ENCODE results near the gene DNAH2. TPM values are rescaled to one million over a fixed set of nuclear protein-coding genes. Genes with fewer than 3 reads are reported as not detected.

DNAH2 gene
- total RNA-seq, 4 donors from 2014 or later: 0.08 to 0.31 TPM; not detected in 2

- ATAC-seq: no peak
- peak overlapping the region in 3 of 4 donors; percentile 90 to 99 (median 98) for H3K27ac ChIP-seq
- TF ChIP-seq EP300 (IDR thresholded peaks at IDR 0.05) (no peak), POLR2A (IDR thresholded peaks at IDR 0.05) (no peak), POLR2AphosphoS5 (IDR thresholded peaks at IDR 0.05) (no peak), CTCF (IDR thresholded peaks at IDR 0.05) (no peak)
- H3K36me3 ChIP-seq: peaks cover 0 to 14% of the 10 kb centered on the region in 2 donors
- no peak overlapping the region for H3K4me3 ChIP-seq
- WGBS, 2 donors (ENCODE audit: low coverage in 1 of 2): 33 to 40% methylated on average over 1 of the region's 2 CpGs
- H3K9me3 ChIP-seq: no peaks in the 10 kb centered on the region
- H3K27me3 ChIP-seq: no peaks in the 10 kb centered on the region
- H3K4me1 ChIP-seq: peaks cover 6 to 86% (median 44%) of the 10 kb centered on the region in 3 donors
Observed at GRCh38 chr17:7839876-7840261, 122.3 kb downstream of the DNAH2 start.

- H3K27me3 ChIP-seq: no peaks in the 10 kb centered on the region
- no peak overlapping the region for H3K4me3 ChIP-seq
- H3K9me3 ChIP-seq: no peaks in the 10 kb centered on the region
- 39% methylated on average over 1 of the region's 1 CpG; no CpG with 5 or more reads in 1 of the 2 donors for WGBS, 2 donors (ENCODE audit: low coverage in 1 of 2)
- peaks cover 0 to 17% of the 10 kb centered on the region in 2 donors for H3K36me3 ChIP-seq
- H3K27ac ChIP-seq: peak overlapping the region in 3 of 4 donors; percentile 90 to 99 (median 98)
- no peak for ATAC-seq
- peaks cover 9 to 92% (median 49%) of the 10 kb centered on the region in 3 donors for H3K4me1 ChIP-seq
- TF ChIP-seq POLR2A (IDR thresholded peaks at IDR 0.05): no peak
- no peak for TF ChIP-seq EP300 (IDR thresholded peaks at IDR 0.05)
- TF ChIP-seq CTCF (IDR thresholded peaks at IDR 0.05): no peak
- TF ChIP-seq POLR2AphosphoS5 (IDR thresholded peaks at IDR 0.05): no peak
Observed at GRCh38 chr17:7840441-7840840, 122.9 kb downstream of the DNAH2 start.

- H3K27me3 ChIP-seq: no peaks in the 10 kb centered on the region
- no peak for ATAC-seq
- H3K27ac ChIP-seq: peak overlapping the region; percentile 78 to 99 (median 94)
- peaks cover 9 to 93% (median 51%) of the 10 kb centered on the region in 3 donors for H3K4me1 ChIP-seq
- peaks cover 0 to 21% of the 10 kb centered on the region in 2 donors for H3K36me3 ChIP-seq
- no peaks in the 10 kb centered on the region for H3K9me3 ChIP-seq
- TF ChIP-seq POLR2A (IDR thresholded peaks at IDR 0.05) (no peak), CTCF (IDR thresholded peaks at IDR 0.05) (no peak)
- H3K4me3 ChIP-seq: peak overlapping the region in 1 of 2 donors; percentile 84
- WGBS, 2 donors (ENCODE audit: low coverage in 1 of 2): 83% methylated on average over 1 of the region's 1 CpG; no CpG with 5 or more reads in 1 of the 2 donors
Observed at GRCh38 chr17:7840875-7841274, 123.3 kb downstream of the DNAH2 start.

GRCh38 chr17:7841396-7841914, 123.9 kb downstream of the DNAH2 start:
- peak; percentile 74 for ATAC-seq
- Histone ChIP-seq H3K27ac (peak overlapping the region; percentile 78 to 99 (median 94)), H3K27me3 (no peaks in the 10 kb centered on the region), H3K36me3 (peaks cover 0 to 27% of the 10 kb centered on the region in 2 donors), H3K4me3 (peak overlapping the region; percentile 68 to 84), H3K9me3 (no peaks in the 10 kb centered on the region), H3K4me1 (peaks cover 9 to 91% (median 46%) of the 10 kb centered on the region in 3 donors)
- 1 to 3% methylated on average over 18 to 22 of the region's 34 CpGs for WGBS, 2 donors (ENCODE audit: low coverage in 1 of 2)
- no peak for TF ChIP-seq POLR2AphosphoS5 (IDR thresholded peaks at IDR 0.05)
- TF ChIP-seq POLR2A (IDR thresholded peaks at IDR 0.05): peak in 1 of 2 donors; percentile 39
- TF ChIP-seq CTCF (IDR thresholded peaks at IDR 0.05): peak in 1 of 4 experiments; percentile 64

- Histone ChIP-seq H3K27me3 (no peaks in the 10 kb centered on the region), H3K4me1 (peaks cover 7 to 86% (median 41%) of the 10 kb centered on the region in 3 donors), H3K4me3 (peak overlapping the region; percentile 68 to 84), H3K9me3 (no peaks in the 10 kb centered on the region), H3K36me3 (peaks cover 0 to 32% of the 10 kb centered on the region in 2 donors), H3K27ac (peak overlapping the region; percentile 78 to 99 (median 94))
- peak; percentile 67 for ATAC-seq
- TF ChIP-seq EP300 (IDR thresholded peaks at IDR 0.05) (no peak), POLR2A (IDR thresholded peaks at IDR 0.05) (no peak), CTCF (IDR thresholded peaks at IDR 0.05) (peak in 2 of 4 experiments; percentile 16 to 38), POLR2AphosphoS5 (IDR thresholded peaks at IDR 0.05) (no peak)
- 0% methylated on average over 1 of the region's 46 CpGs; no CpG with 5 or more reads in 1 of the 2 donors for WGBS, 2 donors (ENCODE audit: low coverage in 1 of 2)
Observed at GRCh38 chr17:7841915-7842379, 124.4 kb downstream of the DNAH2 start.
